ENCODE results near the gene DDR2.
"Not testable (repeated sequence)": the region's sequence is repeated elsewhere in the genome, so short reads cannot be mapped to it uniquely, and the experiment has no call there.

The DDR2 gene

DNA sequence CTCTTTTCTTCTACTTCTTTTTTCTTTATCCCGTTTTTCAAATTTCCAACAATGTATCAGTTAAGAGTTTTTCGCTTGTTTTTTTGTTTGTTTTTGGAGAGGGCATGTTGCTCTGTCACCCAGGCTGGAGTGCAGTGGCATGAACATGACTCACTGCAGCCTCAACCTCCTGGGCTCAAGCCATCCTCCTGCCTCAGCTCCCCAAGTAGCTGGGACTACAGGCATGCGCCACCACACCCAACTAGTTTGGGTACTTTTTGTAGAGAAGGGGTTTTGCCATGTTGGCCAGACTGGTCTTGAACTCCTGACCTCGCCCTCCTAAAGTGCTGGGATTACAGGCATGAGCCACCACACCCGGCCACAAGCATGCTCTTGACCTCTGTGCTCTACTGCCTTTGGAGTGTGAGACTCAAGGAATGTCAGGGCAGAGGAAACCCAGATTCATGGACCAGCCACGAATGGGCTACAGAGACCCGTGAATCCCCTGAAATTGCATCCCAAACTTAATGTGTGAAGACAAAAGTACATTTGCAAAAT is 93.1 kb downstream of the DDR2 start:
- DNase-seq (ENCODE audit: low read depth) = no peak

GRCh38 chr1:162726555-162726954 is 94.3 kb downstream of the DDR2 start:
- DNase-seq (ENCODE audit: low read depth) = no peak

GRCh38 chr1:162727493-162727892 is 95.2 kb downstream of the DDR2 start:
- not testable (repeated sequence) for DNase-seq (ENCODE audit: low read depth)

DNA sequence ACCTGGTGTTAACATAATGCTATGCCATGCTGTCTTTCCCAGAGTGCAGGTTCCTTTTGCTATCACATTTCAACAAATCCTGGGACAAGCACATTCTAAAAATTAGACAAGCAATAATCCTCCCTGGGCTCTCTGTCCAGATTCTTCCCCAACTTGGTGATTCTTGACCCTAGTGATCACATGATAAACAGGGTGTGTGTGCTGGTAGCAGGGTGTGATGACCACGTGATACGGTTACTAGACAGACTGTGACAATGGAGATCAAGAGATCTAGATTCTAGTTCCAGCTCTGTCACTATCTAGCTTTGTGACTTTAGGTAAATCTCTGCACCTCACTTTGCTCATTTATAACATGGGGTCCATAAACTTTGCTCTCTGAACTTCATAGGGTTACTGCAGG is 96.3 kb downstream of the DDR2 start:
- no peak for DNase-seq (ENCODE audit: low read depth)

DNA sequence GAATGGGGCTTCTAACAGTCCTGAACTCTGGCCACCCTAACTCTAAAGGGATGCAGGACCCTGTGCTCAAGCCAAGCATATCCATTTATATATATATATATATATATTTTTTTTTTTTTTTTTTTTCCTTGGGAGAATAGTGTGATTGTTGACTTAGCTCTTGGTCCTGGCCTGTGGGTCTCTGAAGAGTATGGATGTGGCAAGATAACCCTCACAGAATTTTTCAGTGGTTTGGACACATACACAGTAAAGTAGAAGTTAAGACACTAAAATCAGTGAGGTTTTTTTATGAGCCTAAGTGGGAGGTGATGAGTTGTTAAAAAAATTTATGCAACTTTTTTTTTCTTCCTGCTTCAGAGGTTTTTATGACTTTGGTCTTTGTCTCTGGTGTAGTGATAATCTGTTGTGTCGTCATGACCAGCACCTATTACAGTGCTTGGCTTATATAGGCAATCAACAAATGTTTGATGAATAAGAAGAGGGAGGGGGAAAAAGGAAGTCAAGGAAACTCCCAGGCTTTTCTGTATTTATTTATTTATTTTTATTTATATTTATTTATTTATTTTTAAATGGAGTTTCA is 97.0 kb downstream of the DDR2 start:
- not testable (repeated sequence) for DNase-seq (ENCODE audit: low read depth)

DNA sequence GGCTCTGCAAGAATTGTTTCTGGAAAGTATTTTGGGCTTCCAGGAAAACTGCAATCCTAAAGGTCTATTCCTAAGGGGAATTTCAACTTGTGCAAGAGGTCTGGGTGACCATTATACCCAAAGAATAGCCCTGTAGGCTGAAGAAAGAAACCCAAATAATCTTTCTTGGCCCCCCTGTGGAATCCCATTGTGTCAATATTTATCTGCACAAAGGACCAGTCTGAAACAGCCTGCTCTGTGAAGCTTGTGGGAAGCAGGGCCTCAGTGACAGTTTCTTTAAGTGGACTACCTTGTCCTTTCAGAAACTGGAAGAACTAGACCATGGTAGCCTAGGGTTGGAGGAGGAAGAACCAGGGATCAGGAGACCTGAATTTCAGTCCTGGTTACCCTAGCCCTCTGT is 99.8 kb downstream of the DDR2 start:
- no peak for DNase-seq (ENCODE audit: low read depth)

- DNase-seq (ENCODE audit: low read depth) = no peak
Measured at GRCh38 chr1:162732566-162733335, 100.5 kb downstream of the DDR2 start.

DNA sequence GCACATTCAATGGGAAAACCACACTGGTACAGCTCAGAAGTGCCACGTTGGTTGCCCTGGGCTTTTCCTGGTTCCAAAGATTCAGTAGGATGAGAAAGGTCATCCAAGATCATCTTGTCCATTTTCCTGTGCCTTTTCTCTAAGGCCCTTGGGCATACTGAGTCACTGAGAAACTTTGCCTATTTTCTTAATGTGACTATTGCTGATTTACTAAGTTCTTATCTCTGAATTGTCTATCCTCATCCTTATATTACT is 101.0 kb downstream of the DDR2 start:
- DNase-seq (ENCODE audit: low read depth) = no peak

DNA sequence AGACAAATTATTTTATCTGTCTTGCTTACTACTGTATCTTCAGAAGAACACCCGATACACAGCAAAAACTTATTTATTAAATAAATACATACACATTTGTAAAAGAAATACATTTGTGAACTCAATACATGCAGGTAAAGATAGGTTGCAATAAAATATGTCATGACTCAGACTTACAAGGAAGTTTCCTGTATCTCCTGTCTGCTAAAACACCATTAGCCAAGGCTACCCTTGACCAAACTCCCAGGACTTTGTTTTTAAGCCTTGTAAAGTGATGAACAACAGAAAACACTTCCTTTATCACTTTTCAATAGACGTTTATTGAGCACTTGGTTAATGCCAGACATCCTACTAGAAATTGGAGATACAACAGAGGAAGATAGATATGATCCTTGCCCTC is 101.8 kb downstream of the DDR2 start:
- DNase-seq (ENCODE audit: low read depth) = no peak

DNA sequence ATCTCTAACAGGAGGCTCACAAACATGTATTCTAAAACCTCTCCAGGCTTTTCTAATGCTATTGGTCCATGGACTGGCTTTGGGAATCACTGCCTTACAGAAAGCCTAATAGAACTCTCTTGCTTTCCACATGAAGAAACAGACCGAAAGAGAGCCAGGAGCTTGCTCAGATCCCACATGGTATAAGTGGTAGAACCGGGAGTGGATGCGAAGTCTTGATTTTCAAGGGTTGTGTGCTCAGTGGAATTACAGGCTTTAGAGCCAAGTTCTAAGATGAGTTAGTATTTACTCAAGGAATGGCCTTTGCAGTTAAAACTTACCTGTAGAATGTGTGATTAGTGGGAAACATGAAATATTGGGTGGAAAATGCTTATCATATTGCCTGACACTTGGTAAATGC is 103.9 kb downstream of the DDR2 start:
- DNase-seq (ENCODE audit: low read depth) = no peak

- no peak for DNase-seq (ENCODE audit: low read depth)
Measured at GRCh38 chr1:162736633-162737067, 104.4 kb downstream of the DDR2 start.

- DNase-seq (ENCODE audit: low read depth) = no peak
Measured at GRCh38 chr1:162740755-162741154, 108.5 kb downstream of the DDR2 start.

- no peak for DNase-seq (ENCODE audit: low read depth)
Measured at GRCh38 chr1:162741574-162741973, 109.3 kb downstream of the DDR2 start.

DNA sequence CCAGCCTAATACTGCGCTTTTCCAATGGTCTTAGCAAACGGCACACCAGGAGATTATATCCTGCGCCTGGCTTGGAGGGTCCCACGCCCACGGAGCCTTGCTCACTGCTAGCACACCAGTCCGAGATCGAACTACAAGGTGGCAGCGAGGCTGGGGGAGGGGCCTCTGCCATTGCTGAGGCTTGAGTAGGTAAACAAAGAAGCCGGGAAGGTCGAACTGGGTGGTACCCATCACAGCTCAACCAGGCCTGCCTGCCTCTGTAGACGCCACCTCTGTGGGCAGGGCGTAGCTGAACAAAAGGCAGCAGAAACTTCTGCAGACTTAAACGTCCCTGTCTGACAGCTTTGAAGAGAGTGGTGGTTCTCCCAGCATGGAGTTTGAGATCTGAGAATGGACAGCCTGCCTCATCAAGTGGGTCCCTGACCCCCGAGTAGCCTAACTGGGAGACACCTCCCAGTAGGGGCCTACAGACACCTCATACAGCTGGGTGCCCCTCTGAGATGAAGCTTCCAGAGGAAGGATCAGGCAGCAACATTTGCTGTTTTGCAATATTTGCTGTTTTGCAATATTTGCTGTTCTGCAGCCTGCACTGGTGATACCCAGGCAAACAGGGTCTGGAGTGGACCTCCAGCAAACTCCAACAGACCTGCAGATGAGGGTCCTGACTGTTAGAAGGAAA is 114.1 kb downstream of the DDR2 start:
- DNase-seq (ENCODE audit: low read depth) = not testable (repeated sequence)

- DNase-seq (ENCODE audit: low read depth) = no peak
Measured at GRCh38 chr1:162753001-162753658, 120.9 kb downstream of the DDR2 start.

- no peak for DNase-seq (ENCODE audit: low read depth)
Measured at GRCh38 chr1:162753998-162754585, 121.8 kb downstream of the DDR2 start.

- DNase-seq (ENCODE audit: low read depth) = no peak
Measured at GRCh38 chr1:162755306-162755705, 123.0 kb downstream of the DDR2 start.

DNA sequence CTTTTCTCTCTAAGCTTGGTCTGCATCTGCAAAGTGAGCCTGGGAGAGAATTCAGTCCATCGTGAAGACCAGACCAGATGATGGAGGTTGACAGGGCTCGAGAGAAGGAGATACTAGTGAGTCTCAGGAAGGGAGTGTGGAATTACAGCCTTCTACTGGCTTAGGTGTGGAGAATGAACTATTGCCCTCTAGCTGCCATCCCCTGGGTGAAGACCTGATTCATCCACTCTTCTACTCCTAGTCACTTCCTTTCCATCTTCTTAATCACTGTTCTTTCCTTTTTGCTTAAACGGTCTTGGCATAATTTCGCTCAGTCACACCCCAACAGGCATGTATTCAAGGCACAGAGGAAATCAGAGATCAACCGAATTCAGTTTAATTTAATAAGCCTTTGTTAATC is 124.3 kb downstream of the DDR2 start:
- DNase-seq (ENCODE audit: low read depth) = no peak

- no peak for DNase-seq (ENCODE audit: low read depth)
Measured at GRCh38 chr1:162757476-162757875, 125.2 kb downstream of the DDR2 start.

GRCh38 chr1:162765788-162766187 is 133.5 kb downstream of the DDR2 start:
- DNase-seq (ENCODE audit: low read depth) = no peak

- DNase-seq (ENCODE audit: low read depth) = no peak
Measured at GRCh38 chr1:162772571-162773154, 140.4 kb downstream of the DDR2 start.

GRCh38 chr1:162774007-162774406 is 141.7 kb downstream of the DDR2 start:
- no peak for DNase-seq (ENCODE audit: low read depth)

Measured in stimulated activated CD8-positive, alpha-beta memory T cell treated with anti-CD3 and anti-CD28 coated beads, Interleukin-4, amount 100 ng/mL, for 24 hours (primary cell).